Erythroblast (primary cell): Measurements from ENCODE around the gene TRAPPC2.

Experiments used
- GATA1 ChIP-seq: IDR thresholded peaks from 2 replicates; pipeline ENCODE4 v1.6.1; 2011; ENCODE audit warnings: low read depth, mild to moderate bottlenecking, control low read depth, low read length, moderate library complexity
- POLR2A ChIP-seq: IDR thresholded peaks from 2 replicates; pipeline ENCODE4 v1.6.1; 2011; ENCODE audit warnings: mild to moderate bottlenecking, low read length

DNA sequence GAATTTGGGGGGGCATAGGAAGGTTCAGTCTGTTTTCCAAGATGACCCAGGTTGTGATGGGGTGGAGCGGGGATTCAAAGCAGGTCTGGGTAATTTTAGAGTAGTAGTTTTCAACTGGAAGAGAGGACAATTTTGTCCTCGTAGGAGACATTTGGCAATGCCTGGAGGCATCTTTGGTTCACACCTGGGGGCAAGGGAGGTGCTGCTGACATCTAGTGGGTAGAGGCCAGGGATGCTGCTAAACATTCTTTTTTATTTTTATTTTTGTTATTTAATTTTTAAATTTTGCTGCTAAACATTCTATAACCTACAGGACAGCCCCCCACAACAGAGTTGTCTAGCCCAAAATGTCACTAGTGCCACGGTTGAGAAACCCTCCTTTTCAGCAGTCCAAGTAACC lies 43.6 kb downstream of the TRAPPC2 start:
- no peak for TF ChIP-seq POLR2A
- no peak for TF ChIP-seq GATA1
